ENCODE data around the gene THEM5.

The THEM5 gene

GRCh38 chr1:151801846-151802245 is 51.7 kb downstream of the THEM5 start:
- TF ChIP-seq POLR2A (IDR thresholded peaks at IDR 0.05; ENCODE audit: extremely low read depth, insufficient read length) (no peak), MYC (IDR thresholded peaks at IDR 0.05; ENCODE audit: low read depth, low read length) (no peak), MAX (IDR thresholded peaks at IDR 0.05; ENCODE audit: low read depth, low read length) (no peak)
- TF ChIP-seq, protein P1, sequence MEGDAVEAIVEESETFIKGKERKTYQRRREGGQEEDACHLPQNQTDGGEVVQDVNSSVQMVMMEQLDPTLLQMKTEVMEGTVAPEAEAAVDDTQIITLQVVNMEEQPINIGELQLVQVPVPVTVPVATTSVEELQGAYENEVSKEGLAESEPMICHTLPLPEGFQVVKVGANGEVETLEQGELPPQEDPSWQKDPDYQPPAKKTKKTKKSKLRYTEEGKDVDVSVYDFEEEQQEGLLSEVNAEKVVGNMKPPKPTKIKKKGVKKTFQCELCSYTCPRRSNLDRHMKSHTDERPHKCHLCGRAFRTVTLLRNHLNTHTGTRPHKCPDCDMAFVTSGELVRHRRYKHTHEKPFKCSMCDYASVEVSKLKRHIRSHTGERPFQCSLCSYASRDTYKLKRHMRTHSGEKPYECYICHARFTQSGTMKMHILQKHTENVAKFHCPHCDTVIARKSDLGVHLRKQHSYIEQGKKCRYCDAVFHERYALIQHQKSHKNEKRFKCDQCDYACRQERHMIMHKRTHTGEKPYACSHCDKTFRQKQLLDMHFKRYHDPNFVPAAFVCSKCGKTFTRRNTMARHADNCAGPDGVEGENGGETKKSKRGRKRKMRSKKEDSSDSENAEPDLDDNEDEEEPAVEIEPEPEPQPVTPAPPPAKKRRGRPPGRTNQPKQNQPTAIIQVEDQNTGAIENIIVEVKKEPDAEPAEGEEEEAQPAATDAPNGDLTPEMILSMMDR (IDR thresholded peaks at IDR 0.05; ENCODE audit: low read depth, low read length) = no peak
- H3K4me3 ChIP-seq (ENCODE audit: low read depth, low read length) = no peak overlapping the region
- DNase-seq (ENCODE audit: low read depth) = no peak

DNA sequence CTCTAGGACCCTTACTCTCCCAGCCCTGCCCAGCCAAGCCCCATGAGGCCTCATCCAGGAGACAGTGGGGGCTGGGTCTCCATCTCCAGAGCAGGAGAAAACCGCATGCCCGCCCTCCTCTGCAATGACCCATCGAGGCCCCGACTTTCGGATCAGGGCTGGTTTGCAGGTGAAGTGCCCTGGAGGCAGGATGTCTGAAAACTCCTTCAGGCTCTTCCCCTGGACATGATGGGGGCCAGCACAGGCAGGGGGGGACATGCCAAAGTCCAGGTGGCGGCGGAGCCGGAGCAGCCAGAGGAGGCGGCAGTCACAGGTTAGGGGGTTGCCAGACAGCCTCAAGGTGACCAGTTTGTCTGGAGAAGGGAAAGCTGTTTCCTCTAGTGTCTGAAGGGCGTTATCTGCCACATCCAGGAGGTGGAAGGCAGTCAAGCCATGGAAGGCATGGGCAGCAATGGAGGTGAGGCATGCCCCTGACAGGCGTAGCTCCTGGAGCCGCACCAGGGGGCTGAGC is 52.1 kb downstream of the THEM5 start:
- DNase-seq (ENCODE audit: low read depth) = no peak
- no peak for TF ChIP-seq POLR2A (IDR thresholded peaks at IDR 0.05; ENCODE audit: extremely low read depth, insufficient read length)
- no peak for TF ChIP-seq MAX (IDR thresholded peaks at IDR 0.05; ENCODE audit: low read depth, low read length)
- TF ChIP-seq MYC (IDR thresholded peaks at IDR 0.05; ENCODE audit: low read depth, low read length) = no peak
- TF ChIP-seq, protein P1 (IDR thresholded peaks at IDR 0.05; ENCODE audit: low read depth, low read length) = no peak
- H3K4me3 ChIP-seq (ENCODE audit: low read depth, low read length) = no peak overlapping the region

DNA sequence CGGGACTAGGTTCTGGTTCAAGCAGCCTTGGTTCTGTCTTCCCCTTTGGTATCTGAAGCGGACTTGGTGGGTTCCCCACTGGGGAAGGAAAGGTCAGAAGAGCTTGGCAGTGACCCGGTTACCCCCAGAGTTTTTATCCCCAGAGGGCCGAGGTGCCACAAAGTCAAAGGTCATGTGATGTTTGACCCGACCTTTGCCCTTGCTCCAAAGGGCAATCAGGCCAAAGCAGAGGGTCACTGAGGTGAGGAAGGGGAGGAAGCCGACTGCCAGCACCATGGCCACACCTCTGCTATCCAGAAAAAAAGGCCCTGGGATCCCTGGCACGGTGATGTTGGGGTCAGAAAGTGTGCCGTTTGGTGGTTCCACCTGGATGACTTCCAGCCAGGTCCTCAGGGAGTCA is 52.7 kb downstream of the THEM5 start:
- no peak for DNase-seq (ENCODE audit: low read depth)
- TF ChIP-seq MAX (IDR thresholded peaks at IDR 0.05; ENCODE audit: low read depth, low read length) (no peak), MYC (IDR thresholded peaks at IDR 0.05; ENCODE audit: low read depth, low read length) (no peak), POLR2A (IDR thresholded peaks at IDR 0.05; ENCODE audit: extremely low read depth, insufficient read length) (no peak)
- TF ChIP-seq, protein P1 (IDR thresholded peaks at IDR 0.05; ENCODE audit: low read depth, low read length) = no peak
- no peak overlapping the region for H3K4me3 ChIP-seq (ENCODE audit: low read depth, low read length)

GRCh38 chr1:151799179-151800022 is 54.1 kb downstream of the THEM5 start:
- no peak for DNase-seq (ENCODE audit: low read depth)

GRCh38 chr1:151798571-151798970 is 54.9 kb downstream of the THEM5 start:
- no peak overlapping the region for H3K4me3 ChIP-seq (ENCODE audit: low read depth, low read length)
- TF ChIP-seq MAX (IDR thresholded peaks at IDR 0.05; ENCODE audit: low read depth, low read length) (no peak), MYC (IDR thresholded peaks at IDR 0.05; ENCODE audit: low read depth, low read length) (no peak), POLR2A (IDR thresholded peaks at IDR 0.05; ENCODE audit: extremely low read depth, insufficient read length) (no peak)
- TF ChIP-seq, protein P1 (IDR thresholded peaks at IDR 0.05; ENCODE audit: low read depth, low read length) = no peak
- no peak for DNase-seq (ENCODE audit: low read depth)

More at GRCh38 chr1:151799179-151800022, 54.1 kb downstream of the THEM5 start:
- TF ChIP-seq MAX (IDR thresholded peaks at IDR 0.05; ENCODE audit: low read depth, low read length) = no peak
- TF ChIP-seq MYC (IDR thresholded peaks at IDR 0.05; ENCODE audit: low read depth, low read length) = no peak
- TF ChIP-seq, protein P1 (IDR thresholded peaks at IDR 0.05; ENCODE audit: low read depth, low read length) = no peak
- TF ChIP-seq POLR2A (IDR thresholded peaks at IDR 0.05; ENCODE audit: extremely low read depth, insufficient read length) = no peak
- no peak overlapping the region for H3K4me3 ChIP-seq (ENCODE audit: low read depth, low read length)
